Fibroblast of skin of abdomen (primary cell): Measurements from ENCODE around the gene ANKRD39.
"Not testable (repeated sequence)": the region's sequence is repeated elsewhere in the genome, so short reads cannot be mapped to it uniquely, and the experiment has no call there.

Source experiments
- DNase-seq: peaks from one replicate; pipeline ENCODE4 v3.0.0-alpha.2; 2013

The ANKRD39 gene

GRCh38 chr2:96870626-96871255 is 12.9 kb upstream of the ANKRD39 start:
- DNase-seq: no peak

DNA sequence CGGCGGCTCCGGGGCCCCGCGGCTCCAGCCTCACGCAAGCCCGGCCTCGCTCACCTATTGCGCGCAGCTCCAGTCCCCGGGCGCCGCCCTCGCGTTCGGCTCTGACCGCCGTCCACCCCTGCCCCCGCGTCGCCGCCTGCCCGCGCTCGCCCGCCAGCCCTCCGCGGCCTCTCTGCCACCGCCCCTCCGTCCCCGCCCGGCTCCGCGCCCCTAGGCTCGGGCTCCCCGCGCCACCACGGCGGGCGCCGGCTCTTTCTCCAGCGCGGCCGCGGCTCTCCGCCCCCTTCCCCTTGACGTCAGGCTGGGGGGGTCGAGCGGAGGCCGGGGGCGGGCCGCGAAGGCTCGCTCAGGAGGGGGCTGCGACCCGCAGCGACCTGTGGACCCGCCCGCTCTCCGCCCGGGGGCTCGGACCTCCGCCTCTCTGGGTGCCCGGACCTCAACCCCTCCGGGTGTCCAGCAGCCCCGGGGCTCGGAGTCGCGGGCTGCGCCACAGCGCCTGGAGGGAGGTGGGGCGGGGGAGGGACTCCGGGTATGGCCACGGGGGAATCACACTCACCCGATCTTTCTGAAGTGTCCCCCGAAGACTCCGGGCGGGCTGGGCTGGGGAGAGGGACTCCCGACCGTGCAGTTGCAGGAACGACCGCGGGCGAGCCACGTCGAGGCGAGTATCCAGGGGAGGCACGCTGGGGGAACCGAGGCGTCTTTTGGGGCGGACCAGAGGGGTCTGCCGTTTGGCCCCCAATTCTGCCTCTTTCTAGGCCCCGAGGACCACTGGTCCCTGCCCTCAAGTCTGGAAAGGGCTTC is 12.2 kb upstream of the ANKRD39 start, which contains the start of gene SEMA4C:
Gene SEMA4C, minus strand, starts transcription at position 259 of the 804 bp plus-strand sequence. CDS start 2,194 bp downstream, outside the sequence.
- peak; percentile 49 for DNase-seq

GRCh38 chr2:96869281-96869821 is 11.5 kb upstream of the ANKRD39 start:
- DNase-seq: peak; percentile 80

GRCh38 chr2:96868555-96869280 is 10.9 kb upstream of the ANKRD39 start:
- peak; percentile 94 for DNase-seq

DNA sequence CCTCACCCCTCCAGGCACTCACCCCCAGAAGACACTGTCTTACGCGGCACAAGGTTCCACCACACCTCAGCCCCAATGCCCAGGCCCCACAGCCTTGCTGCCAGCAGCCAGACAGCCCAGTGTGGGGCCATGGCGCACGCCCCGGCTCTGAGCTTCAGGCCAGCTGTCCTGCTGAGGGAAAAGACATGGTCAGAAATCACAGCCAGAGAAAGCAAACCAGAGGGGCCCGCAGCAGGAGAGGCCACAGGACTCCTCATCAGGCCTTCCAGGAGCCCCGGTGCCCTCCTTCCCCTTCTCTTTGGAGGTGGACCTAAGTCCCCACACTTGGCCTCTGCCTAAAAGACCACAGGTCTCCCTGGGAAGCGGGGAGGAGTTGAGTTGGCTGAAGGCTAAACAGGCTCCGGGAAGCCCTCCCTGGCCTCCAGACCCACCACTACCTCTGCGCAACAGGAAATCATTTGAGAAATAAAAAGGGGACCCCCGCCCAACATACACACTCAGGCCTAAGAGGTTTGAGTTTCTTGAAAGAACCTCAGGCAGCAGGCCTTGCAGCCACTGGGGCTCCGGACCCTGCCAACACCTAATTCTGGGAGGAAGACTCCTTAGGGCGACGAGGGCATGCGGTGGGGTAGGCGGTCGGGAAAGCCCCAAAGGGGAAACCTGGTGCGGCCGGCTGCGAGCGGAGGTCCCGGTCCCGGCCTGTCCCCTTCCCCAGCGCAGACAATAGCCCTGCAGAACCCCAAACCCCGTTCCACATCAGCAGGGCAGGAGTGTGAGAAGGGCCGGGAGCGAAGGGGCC is 10.1 kb upstream of the ANKRD39 start:
- no peak for DNase-seq

DNA sequence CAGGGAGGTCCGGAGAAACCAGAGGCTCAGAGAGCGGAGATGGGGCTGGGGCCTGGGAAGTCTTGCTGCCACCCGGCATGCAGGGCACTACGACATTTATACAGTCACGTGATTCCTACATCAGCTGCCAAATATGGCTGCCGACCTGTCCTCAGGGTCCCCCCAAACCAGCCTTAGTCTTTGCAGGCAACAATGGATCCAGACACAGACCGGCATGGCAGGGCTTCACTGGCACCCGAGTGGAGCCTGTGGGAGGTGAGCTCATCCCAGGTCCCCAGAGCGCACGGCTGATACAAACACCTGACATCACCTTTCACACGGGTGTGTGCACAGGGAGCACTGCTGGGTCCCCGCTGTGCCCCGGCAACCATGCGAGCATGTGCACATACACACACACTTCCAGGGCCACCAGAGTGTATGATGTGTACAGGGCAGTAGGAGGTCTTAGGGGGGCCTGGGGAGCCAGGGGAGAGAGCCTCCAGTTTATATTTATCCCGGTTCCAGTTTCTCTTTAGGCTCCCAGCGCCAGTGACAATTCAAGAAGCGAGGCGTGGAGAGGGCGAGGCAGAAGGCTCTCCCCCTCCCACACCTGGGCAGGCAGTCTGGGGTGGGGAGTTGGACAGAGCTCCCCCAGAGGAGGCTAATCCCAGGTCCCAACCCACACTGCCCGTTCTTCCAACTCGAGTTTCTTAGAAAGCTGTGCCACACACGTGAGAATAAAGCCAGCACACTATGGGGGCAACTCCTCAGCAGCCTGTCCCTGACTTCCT is 9.4 kb upstream of the ANKRD39 start:
- no peak for DNase-seq

- no peak for DNase-seq
Observed at GRCh38 chr2:96866586-96866985, 8.8 kb upstream of the ANKRD39 start.

DNA sequence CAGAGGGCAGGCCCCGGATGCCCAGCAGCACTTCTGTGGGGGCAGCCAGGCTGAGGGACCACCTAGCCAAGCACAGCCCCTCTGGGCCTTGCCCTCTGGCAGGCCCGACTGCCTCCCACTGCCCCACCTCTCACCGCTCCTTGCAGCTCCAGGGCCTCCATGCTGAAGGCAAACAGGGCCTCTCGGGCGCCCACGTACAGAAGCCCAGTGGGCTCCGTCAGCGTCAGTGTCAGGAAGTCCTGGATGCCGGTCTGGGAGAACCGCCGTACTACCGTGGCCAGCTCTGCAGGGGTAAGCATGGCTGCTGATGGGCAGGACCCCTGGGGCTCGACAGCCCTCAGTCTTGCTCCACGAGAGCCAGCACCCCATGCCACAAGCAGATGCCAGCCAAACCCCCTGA is 8.3 kb upstream of the ANKRD39 start:
- no peak for DNase-seq

DNA sequence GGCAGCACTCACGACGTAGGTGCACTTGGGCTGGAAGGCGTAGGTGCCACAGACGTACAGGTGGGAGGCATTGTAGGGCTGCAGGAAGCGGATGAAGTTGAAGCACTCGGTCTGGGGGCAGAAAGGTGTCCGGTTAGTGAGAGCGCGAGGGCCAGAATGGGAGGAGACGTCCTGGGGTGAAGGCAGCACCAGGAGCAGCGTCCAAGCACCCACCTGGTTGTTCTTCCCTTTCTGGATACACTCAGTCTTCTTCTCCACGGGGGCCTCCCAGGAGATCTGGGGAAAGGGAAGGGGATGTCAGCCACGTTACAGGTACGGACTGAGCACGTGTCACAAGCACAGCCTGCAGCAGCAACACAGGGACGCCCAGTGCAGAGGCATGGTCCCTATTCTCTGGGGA is 7.8 kb upstream of the ANKRD39 start:
- DNase-seq: no peak

DNA sequence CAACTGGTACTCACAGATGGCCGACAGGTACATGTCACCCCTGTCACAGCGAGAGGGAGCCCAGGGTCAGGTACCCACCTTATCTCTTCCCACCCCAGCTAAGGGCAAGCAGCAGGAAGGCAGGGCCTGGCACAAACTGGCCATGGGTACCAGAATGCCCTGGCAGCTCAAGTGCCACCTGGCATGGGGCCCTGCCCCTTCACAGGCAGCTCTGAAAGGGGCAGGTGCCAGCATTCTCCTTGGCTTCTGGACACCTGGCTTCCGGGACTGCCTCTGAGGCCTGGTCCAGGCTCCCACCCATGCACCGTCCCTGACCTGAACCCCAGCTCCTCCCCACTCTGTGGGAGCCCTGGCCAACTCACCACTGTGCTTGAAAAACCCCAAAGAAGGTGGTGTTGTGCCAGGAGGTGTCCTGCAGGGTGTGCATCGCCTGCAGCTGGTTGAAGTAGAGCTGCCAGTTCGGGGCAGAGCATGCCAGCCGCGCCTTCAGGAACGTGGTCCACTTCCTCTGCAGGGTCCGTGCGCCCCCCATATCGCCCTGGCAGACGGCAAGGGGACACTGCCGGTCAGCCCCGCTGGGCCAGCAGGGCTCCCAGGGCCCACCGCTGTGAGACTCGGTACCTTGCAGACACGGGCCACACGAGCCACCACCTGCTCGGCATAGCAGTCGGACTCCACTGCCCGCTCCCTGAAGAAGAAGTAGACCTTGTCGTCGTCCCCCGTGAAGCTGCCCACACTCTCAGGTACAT is 6.7 kb upstream of the ANKRD39 start:
- DNase-seq: no peak

DNA sequence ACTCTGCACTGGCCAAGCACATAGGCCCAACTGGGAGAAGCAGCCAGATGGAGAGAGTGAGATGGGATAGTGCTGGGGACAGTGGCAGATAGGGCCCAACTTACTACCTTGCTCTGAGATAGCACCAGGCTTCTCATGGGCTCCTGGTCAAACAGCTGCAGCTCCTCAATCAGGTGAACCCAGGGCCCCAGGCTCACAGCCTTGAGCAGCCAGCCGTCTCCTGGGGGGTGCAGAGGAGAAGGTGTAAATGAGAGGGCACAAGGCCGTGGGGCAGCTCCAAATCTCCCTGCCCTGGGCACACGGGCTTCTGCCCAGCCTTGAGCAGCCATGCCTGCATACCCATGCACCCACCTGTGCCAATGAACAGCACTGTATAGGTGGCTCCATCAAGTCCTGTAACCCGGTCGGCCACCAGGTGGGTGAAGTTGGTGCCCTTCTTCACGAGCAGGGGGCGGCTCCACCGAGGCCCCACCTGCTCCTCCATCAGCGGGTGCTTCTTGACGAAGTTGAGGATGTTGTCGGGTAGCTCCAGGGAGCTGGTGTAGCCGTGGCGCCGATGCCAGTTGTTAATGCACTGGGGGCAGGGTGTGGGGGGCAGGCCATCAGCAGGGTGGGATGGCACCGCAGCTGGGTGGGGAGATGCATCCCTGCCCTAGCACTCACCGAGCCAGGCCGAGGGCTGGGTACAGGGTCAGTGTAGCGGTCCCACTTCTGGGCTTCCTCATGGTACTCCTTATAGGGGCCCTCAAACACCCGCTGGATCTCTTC is 5.9 kb upstream of the ANKRD39 start:
- no peak for DNase-seq

- DNase-seq: not testable (repeated sequence)
Observed at GRCh38 chr2:96863056-96863455, 5.2 kb upstream of the ANKRD39 start.

DNA sequence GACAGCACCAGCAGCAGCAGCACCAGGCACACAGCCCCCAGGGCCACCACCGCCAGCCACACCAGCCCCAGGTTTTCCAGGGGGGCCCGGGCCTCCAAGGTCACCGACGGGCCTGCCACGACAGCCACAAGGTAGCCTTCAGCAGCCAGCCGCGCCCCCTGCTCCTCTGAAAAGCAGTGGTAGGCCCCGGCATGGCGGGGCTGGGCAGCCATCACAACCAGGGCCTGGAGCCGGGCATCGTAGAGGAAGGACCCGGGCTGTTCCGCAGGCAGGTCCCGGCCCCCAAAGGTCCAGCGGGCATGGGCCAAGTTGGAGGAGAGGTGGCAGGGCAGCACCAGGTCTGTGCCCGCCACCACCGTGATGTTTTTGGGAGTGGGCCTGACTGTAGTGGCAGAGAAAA is 3.3 kb upstream of the ANKRD39 start:
- no peak for DNase-seq

DNA sequence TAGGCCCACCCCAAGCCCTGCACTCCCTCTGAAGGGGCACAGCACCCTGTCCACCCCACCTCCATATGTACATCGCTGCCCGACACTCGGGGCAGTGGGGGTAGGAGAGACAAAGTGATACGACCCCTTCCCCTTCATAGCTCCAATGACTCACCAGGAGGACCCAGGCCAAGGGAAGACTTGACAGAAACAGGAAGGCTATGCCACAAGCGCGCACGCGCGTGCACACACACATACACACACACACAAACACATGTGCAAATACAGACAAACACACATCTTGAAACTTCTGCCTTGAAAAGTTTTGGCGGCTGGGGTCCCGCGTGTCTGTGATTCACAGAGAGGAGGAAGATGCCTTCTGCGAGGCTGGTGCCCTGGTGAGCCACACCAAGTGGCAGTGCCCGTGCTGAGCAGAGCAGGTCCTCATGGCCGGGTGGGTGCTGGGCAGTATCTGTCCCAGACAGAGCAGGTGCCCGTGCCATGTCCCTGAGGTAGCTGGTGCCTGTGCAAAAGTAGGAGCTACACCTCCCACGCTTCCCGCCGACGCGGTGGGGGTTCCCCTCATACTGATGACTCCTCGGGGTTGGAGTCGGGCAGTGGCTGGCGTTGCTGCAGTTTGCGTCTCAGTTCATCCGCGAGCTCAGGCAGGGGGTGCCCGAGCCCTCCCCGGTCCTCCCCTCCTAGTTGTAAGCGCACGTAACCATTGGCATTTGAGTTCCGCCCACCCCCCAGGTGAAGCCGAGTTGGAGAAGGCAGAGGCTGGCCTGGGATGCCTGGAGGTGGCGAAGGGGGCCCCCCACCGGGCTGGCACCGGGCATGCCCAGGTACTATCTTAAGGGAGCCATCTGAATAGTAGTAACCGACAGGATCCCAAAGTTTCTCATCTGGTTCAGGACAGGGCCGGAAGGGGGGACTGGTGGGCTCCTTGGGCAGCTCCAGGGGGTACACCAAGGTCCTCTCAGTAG is 2.5 kb upstream of the ANKRD39 start:
- DNase-seq: no peak

DNA sequence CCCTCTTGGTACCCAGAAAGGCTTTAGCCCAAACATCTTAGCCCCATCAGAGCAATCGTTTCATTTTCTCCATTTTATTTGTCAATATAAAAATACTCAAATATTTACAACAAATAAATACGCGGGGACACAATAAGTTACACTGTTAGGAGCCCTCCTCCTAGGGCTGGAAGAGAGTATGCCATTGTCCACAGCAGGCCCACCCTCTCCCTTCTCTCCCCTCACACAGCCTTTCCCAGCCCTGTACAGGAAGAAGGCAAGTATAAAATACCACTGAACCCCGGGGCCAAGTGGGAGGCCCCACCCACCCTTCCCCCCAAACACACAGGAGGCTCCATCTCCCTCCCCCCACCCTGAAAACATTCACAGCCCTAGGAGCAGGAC is 1.9 kb upstream of the ANKRD39 start:
- DNase-seq: no peak

GRCh38 chr2:96859099-96859649 is 1.4 kb upstream of the ANKRD39 start:
- peak; percentile 18 for DNase-seq

DNA sequence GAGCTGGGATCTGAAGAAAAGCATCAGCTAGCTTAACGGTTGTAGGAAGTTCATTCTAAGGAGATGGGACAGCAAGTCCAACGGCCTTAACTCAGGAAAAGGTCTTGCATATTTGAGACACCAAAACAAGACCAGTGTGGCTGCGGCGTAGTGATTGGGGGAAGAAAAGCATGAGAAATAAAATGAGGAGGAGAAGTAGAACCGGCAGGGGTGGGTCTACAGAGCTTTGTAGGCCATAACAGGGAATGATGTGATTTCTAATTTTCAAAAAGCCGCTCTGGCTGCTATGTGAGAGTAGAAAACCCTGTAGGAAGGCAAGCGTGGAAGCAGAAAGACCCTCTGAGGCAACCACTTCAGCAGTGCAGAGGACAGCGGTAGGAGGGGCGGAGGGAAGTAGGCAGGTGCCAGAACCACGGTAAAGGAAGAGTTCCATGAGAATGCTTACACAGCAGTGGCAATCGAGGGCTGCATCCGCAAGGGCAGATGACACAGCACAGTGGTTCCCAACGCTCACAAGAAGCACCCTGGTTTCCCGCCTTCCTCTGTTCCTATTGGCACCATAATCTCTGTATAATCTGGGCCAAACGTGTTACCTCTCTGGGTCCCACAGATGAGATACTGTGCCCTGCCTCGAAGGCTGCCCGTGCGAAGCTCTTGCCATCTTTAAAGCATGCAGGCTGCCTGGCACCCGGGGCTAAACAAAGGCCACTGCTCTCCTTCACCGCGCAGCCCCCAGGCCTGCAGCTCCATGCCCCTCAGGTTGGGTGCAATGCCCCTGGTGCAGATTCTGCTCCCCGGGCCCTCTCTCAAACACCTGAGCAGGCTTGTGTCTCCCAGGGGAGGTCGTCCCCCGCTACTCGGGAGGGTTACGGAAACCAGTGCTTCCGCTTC is 795 bp downstream of the ANKRD39 start:
- no peak for DNase-seq
